Stimulated activated CD4-positive, alpha-beta T cell treated with anti-CD3 and anti-CD28 coated beads, TNF-alpha, amount 100 ng/mL, for 4 hours (primary cell): ENCODE measurements around the gene GPD2.

ENCODE experiments used
- DNase-seq, 3 experiments: peaks; one replicate each; pipeline ENCODE4 v3.0.0-alpha.2; 2020; ENCODE audit warnings: low read depth in 3 of 3

Gene GPD2

GRCh38 chr2:156436497-156437085, 412 bp downstream of the GPD2 start:
- no peak for DNase-seq

GRCh38 chr2:156437272-156437930, 1.2 kb downstream of the GPD2 start:
- no peak for DNase-seq

- DNase-seq: no peak
Measured at GRCh38 chr2:156437931-156438410, 1.8 kb downstream of the GPD2 start.

GRCh38 chr2:156443089-156443488, 6.9 kb downstream of the GPD2 start:
- no peak for DNase-seq

GRCh38 chr2:156445296-156446220, 9.4 kb downstream of the GPD2 start:
- no peak for DNase-seq

- no peak for DNase-seq
Measured at GRCh38 chr2:156447761-156448160, 11.6 kb downstream of the GPD2 start.

- DNase-seq: no peak
Measured at GRCh38 chr2:156448766-156449165, 12.6 kb downstream of the GPD2 start.

- DNase-seq: no peak
Measured at GRCh38 chr2:156452971-156453370, 16.8 kb downstream of the GPD2 start.

- DNase-seq: no peak
Measured at GRCh38 chr2:156455361-156455975, 19.3 kb downstream of the GPD2 start.

GRCh38 chr2:156456616-156457015, 20.4 kb downstream of the GPD2 start:
- DNase-seq: no peak

- DNase-seq: no peak
Measured at GRCh38 chr2:156457523-156458517, 21.6 kb downstream of the GPD2 start.

- DNase-seq: no peak
Measured at GRCh38 chr2:156459720-156460119, 23.5 kb downstream of the GPD2 start.

GRCh38 chr2:156464106-156464505, 27.9 kb downstream of the GPD2 start:
- DNase-seq: no peak

GRCh38 chr2:156465573-156465972, 29.4 kb downstream of the GPD2 start:
- DNase-seq: no peak

- no peak for DNase-seq
Measured at GRCh38 chr2:156466739-156467405, 30.7 kb downstream of the GPD2 start.

GRCh38 chr2:156470975-156471583, 34.9 kb downstream of the GPD2 start:
- no peak for DNase-seq

- no peak for DNase-seq
Measured at GRCh38 chr2:156471762-156472161, 35.6 kb downstream of the GPD2 start.

GRCh38 chr2:156472686-156473085, 36.5 kb downstream of the GPD2 start:
- no peak for DNase-seq

- DNase-seq: no peak
Measured at GRCh38 chr2:156473445-156473844, 37.3 kb downstream of the GPD2 start.

GRCh38 chr2:156474401-156474800, 38.2 kb downstream of the GPD2 start:
- no peak for DNase-seq
